ENCODE data around the gene TIAL1.

The TIAL1 gene

GRCh38 chr10:119531067-119531466 lies 65.7 kb downstream of the TIAL1 start:
- DNase-seq (ENCODE audit: low spot score) = no peak

DNA sequence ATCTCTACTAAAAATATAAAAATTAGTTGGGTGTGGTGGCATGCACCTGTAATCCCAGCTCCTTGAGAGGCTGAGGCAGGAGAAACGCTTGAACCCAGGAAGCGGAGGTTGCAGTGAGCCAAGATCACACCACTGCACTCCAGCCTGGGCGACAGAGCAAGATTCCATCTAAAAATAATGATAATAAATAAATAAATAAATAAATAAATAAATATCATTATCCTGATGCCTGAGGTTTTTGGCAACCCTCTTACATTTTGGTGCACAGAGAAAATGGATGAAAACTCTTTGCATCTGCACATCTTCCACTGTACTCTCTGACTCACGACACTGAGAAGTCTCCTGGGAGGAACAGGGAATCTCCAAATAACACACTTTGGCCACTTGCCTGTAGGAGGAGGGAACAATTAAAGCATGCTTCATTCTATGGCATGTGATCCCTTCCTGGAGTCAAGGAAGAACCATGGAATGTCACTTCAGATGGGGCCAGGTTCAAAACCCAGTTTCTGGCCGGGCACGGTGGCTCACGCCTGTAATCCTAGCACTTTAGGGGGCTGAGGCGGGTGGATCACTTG lies 68.0 kb downstream of the TIAL1 start:
- DNase-seq (ENCODE audit: low spot score) = peak; percentile 81

DNA sequence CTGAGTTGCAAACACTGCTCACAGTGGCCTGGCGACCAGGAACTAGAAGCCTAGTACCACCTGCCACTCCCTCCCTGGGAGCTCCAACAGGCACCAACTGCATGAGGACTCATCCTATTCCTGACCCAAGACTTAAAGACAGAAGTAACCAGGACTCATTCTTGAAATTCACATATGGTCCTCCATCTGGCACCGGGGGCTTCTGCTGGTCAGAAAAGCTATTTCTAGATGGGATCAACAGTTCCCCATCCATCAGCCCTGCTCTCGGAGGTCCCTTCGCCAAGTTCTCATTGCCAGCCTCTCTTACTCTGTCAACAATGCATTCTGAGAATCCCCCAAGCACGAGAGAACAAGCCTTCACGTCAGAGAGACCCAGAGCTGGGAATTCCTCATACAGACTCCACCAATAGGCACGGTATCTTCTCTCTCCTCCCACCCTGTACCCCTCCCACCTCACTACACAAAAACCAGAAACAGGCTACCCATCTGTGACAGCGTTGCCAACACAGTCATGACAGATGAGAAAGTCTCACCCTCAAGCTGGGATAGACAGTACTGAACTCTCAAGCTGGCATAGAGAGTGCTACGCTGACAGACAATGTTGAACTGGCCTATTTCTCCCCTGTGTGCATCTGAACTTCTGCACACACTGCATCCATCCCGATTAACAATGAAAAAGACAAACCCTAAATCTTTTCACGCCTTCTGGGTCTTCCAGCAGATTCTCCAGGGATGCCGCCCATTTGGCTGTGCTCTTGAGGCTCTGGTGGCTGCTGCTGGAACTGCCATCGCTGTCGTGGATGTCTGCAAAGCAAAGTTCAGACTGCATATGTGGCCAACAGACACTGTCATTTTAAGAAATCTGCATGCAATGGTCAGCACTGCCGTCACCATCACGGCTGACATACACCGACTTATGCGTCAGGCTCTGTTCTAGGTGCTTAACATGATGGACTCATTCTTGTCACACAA lies 69.9 kb downstream of the TIAL1 start:
- DNase-seq (ENCODE audit: low spot score) = no peak

- no peak for DNase-seq (ENCODE audit: low spot score)
These were observed 70.6 kb downstream of the TIAL1 start for GRCh38 chr10:119526149-119526548.

DNA sequence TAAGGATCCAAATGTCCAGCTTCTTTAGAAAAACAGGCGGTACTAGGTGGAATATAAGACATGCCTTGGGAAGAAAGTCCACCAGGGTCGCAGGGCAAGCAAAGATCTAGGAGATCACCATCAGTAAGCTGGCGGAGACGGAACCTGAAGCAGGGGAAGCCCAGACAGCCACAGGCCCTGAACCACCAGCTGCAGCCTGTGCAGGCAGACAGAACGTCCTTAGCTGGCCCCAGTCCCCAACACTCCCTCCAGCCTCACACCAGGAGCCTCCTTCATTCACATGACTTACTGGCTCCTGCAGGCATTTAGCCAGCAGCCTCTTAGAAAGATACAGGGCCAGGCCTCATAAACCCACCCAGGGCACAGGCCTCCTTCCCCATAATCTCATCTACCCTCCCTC lies 71.6 kb downstream of the TIAL1 start:
- DNase-seq (ENCODE audit: low spot score) = no peak

DNA sequence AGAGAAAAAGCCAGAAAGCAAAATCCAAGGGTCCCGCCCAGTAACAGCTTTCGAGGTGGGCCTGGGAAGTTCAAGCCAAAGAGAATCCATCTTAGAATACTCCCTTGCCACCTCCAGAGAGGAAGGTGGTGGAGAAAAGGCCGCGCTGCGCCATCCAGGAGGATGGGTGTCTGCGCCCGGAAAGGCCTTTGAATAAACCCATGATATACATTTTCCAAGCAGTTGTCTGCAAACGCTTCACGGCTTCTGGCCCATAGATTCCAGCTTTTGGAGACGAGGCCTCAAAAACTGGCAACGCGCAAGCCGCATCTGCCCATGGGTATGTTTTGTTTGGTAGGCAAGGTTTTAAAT lies 72.1 kb downstream of the TIAL1 start:
- no peak for DNase-seq (ENCODE audit: low spot score)

GRCh38 chr10:119523895-119524719 lies 72.7 kb downstream of the TIAL1 start:
- DNase-seq (ENCODE audit: low spot score) = no peak
